GM19193 (cell line): ENCODE measurements around the gene AOPEP.
A peak's percentile ranks its signal among the peaks of the same experiment; 100 is the strongest.

Experiments
- POLR2A ChIP-seq: IDR thresholded peaks from 4 replicates; pipeline ENCODE4 v1.6.1; 2011; ENCODE audit not compliant: insufficient read depth, insufficient read length; ENCODE audit errors: extremely low read depth

Gene AOPEP

DNA sequence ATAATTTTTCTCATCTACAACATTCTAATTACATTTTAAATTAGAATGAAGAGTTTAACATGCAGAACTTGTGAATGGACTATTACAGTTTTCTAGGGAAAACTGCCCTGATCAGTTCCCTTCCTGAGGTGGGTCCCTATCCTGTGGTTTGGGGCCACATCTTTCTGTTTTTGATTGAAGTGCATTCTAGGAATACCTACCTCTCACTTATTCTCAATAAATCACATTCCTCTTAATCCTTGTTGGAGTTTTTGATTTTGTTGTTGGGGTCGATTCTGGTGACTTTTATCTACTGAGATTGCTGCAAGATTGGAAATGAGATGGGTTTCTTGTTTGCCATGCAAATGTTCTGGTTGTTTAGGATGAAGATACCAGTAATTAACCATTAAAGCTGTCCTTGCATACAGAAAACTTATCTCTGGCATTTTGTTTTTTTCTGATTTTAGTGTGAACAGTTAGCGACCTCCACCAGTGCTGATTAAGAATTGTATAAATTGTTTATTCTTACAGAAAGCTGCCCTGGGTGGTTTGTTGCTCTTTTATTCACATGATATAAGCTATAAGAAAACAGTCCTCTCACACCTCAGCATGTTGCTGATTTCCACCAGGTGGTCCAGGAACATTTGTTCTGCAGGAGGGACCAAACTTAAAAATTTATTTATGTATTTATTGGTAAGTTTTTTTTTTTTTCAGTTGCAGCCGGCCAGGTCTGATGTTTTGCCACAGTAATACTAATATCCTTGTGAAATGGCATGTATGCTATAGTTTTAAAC lies 321.1 kb downstream of the AOPEP start:
- TF ChIP-seq POLR2A: no peak

DNA sequence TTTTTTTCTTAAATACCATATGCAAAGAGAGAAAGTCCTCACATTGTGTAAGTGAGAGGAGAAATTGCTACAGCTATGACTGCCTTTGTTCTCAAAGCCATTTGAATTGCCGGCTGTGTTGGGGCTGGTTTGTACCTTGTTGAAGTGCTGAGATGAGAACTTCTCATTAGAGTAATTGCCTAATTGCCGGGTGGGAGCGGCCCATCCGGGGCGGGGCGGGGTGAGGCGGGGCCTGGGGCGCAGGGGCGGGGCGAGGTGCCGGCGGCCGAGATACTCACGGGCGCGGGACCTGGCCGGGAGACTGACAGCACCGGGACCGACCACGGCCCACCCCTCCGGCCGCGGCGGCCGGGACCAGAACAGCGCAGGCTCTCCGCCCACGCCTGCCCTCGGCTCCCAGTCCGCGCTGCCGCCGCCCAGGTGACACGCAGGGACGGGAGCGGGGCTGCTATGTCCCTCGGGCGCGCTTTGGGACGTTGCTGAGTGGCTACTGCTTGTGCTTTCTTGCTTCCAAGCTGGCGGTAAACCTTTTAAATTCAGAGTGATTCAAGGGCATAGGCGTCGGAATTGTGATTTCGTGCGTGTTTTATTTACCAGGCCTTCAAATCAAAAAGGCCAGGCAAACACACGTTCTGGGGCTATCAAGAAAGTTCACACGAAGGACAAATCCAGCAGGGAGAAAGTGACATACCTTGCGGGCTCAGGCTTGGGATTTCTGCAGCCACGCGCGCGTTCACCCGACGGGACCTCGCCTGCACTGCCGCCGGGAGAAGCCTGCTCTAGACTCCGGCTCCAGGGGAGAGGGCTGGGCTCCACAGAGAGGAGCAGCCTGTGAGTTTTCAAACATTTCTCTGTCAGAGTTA lies 322.0 kb downstream of the AOPEP start:
- TF ChIP-seq POLR2A: peak; percentile 42

DNA sequence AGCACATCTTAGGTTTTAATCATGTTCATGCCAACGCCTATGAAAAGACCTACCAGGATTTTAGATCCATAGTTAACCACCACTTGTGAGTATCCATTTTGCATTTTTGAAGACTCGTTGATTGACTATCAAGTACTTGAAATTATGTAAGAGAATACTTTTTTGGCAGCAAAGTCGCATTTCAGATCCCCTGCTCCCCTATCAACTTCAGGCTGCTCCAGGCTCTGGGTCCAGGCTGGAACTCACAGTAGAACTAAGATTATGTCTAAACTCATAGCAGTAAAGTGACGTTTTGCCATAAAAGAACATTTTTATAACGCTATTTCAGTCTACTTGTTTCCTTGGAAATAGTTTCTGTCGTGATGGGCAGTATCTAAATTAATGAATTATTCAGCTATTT lies 323.3 kb downstream of the AOPEP start:
- no peak for TF ChIP-seq POLR2A

DNA sequence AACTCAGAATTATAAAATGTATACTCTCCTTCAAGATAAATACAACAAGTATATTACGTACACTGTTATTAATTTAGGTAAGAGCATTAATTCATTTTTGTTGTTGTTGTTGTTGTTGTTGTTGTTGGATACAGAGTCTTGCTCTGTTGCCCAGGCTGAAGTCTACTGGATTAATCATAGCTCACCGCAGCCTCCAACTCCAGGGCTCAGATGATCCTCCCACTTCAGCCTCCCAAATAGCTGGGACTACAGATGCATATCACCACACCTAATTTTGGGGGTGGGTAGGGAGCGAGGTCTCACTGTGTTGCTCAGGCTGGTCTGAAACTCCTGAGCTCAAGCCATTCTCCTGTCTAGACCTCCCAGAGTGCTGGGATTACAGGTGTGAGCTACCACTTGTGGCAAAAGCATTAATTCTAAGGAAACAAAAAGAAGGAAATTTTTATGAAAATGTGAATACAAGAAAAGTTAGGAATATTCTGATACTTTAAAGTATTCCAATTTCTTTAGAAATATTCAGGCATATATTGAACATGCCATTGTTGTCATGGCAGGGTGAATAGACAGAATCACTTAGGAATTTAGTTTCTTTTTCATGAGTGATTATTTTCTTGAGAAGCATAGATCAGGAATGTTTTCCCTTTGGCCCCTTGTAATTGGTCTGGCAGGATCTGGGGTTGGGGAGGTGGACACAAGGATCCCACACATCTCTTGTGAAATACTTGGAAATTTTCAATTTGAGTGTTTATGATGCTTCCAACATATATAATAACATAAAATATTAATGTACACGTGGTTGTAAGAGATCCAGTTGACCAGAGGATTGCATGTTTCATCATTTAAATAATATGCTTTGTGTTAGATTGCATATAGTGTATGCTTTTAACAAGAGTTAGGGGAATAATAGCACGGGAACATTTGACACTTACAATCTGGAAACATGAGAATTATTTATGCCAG lies 327.4 kb downstream of the AOPEP start:
- TF ChIP-seq POLR2A: no peak

DNA sequence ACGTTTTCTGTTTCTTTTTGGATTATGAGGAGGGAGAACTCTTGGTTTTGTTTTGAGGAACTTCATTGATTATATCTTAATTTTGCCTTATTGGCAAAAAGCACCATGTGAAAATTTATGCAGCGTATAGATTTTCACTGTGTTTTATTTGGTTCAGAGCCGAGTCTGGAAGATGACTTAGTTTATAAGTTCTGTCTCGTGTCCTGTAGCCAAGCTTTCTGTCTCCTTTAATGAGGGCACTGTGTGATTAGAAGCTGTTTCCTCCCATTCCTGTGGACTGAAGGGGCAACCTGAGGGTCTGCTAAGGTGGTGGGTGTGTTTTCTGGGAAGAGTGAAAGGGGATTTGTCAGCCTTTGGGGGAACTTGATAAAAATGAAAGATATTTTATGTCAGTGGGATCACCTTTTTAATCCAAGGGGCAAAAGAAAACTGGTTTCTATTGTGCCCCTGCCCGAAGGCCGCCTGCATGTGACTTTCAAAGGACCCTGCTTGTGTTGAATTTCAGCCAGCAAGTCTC lies 328.9 kb downstream of the AOPEP start:
- no peak for TF ChIP-seq POLR2A

DNA sequence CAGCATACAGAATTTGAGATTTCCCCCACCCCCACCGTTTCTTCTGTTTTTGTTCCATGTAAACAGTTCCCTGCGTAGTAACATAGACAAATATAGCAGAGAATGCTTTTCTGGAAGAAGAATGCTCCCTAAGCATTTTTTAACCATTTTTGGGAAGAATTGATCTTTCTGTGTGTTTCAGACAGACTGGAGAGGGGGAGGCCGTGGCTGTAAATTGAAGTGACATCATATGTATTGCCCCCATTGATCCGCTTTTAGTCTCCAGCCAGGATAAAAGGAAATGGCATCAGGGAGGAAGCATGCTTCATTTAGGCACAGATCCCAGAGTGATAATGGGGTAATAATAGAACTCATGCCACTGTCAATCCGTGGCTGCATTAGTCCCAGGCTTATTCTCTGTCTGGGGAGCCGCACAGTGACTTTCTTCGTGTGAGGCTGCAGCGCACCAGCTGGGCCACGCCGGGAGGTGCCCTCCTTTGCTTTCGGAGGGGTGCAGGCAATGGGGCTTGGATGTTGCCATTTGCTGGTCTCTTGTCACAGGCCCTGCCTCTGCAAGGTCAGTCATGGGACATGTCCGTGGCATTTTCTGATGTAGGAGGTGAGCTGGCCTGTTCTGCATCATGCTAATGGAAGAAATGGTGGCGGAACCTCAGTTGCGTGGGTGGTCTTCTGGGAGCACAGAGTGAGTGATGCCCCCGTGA lies 329.5 kb downstream of the AOPEP start:
- TF ChIP-seq POLR2A: no peak

DNA sequence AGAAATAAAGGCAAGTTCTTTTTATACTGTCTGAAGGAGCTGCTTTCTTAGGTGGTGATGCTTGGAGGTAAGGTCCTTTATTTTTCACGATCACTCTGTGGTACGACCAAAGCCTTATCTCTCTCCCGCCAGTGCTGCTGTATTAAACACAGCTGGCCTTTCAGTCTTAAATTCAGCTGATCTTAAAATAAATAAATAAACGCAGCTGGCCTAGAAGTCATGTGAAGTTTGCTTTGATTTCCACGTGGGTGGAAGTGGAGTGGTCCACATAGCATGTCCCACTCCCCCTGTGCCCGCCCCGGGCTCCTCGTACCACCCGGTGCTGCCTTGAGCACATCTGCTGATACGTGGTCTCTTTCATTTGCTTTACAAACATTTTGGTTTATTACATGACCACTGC lies 330.6 kb downstream of the AOPEP start:
- TF ChIP-seq POLR2A: no peak

DNA sequence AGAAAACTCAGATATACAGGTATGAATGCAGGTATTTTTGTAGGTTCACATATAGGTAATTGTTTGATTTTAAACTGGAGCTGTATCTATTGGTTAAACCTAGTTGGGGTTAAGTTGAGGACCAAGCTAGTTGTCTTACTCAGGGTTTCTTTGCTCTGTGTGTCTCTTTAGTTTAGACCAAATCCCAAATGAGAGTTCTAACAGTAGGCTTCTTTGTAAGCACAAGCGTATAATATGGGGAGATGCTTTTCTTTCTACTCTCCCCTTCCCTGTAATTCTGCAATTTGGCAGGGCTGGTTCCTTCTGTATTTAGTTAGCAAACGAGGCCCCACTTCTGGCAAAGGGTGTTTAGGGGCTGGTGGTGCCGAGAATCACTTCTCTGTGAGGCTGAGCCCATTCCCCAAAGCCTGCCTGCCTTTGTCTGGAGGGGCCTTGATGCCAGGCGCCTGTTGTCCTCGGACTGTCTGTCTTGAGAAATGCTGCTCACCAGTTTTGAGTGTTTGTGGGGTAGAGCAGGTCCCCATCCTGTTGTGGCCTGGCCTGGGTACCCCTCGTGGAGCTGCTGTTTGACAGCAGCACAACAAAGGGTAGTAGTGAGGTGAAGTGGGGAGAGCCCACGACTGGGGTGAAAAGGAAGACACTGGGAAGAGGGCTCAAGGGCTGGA lies 331.8 kb downstream of the AOPEP start:
- no peak for TF ChIP-seq POLR2A

DNA sequence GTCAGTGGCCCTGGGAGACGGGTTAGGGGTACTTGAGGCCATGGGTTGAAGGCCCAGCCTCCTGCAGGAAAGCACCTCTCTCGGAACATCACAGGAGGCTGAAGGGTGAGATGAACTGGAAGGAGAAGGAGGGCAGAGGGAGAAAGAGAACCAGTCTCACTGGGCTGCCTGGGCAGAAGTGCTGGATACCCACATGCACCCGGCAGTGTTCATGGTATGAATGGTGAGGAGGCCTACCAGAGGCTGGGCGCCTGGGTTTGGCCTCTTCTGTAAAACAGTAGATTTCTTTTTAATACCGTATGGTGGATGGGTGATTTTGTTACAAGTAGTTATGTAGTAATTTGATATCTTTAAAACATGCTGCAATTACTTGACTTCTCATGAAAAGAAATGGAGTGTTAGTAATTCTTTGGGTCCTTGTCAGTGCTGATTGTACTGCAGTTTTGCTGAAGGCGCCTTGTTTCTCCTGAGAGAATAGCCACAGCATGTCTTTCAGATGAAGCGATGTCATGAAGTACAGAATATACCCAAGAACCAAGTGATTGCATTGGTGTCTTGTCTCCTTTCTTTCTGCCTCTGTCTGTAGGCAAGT lies 332.4 kb downstream of the AOPEP start:
- no peak for TF ChIP-seq POLR2A

DNA sequence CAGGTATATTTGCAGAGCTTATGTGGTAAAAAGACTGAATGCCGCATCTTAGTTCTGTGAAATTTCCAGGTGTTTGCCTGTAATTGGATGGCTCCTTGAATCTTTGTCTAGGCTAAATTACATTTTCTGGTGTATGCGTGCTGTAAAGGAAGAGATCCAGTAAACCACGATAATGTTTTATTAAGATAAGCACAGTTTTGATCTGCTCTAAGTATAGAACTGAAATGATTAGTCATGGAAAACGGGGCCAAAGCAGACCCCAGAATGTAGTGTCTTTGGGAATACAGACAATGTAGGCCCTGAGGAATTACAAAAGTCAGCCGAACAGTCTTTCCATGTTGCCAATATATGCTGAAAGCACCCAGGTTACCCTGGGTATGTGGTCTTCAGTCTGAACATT lies 333.7 kb downstream of the AOPEP start:
- TF ChIP-seq POLR2A: no peak

DNA sequence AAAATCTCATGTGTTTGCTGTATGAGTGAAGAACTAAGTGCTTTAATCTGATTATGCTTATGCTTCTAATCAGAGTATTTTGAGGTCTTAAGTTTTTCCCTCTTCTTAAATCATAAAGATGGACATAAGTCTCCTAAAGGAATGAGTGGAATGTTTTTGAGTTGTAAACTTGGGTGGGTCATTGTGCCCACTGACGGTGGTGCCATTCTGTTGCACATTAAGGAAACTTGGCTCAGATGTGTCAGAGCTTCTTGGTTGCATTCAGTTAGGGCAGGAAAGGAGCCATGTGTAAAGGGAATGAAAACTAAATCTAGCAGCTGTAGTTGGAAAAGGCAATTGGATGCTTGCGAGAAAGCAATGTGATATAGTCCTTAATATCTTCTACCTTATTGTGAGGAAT lies 334.4 kb downstream of the AOPEP start:
- no peak for TF ChIP-seq POLR2A

DNA sequence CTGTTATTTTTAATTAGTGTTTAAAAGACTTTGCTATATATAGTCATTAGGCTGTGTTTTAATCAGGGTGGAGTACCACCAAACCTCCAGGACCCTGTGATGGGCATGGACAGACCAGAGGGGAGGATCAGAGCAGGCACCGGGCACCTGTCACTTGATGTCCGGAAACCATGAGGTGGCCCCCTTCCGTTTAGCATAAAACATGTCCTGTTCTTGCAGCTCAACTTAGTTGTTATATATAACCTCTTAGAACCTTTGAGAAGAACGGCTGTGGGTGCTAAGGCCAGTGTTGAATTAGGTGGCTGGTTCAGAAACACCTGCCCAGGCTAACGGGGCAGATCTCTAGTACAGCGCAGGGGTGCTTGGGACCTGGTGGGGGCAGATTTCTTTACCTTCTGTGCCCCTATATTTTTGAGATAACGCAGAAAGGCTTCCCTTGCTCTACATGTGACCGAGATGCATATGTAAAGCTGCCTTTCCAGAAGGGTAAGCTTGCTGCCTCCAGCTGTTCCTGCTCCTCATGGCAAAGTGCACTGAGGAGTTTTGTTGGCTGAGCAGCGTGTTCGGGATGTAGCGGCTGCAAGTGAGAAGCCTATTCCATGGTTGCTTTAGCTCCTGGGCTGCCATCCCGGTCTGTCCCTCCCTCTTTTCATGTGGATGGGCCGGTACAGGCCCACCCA lies 335.6 kb downstream of the AOPEP start:
- no peak for TF ChIP-seq POLR2A
